K562 (cell line): Measurements from ENCODE around the gene GRB2. TPM values are rescaled to one million over a fixed set of nuclear protein-coding genes. Genes with fewer than 3 reads are reported as not detected.

Source experiments
- BRF1 ChIP-seq: IDR thresholded peaks from 3 replicates; pipeline ENCODE4 v1.6.1; 2011; ENCODE audit warnings: borderline replicate concordance, mild to moderate bottlenecking; ENCODE audit not compliant: insufficient read length; ENCODE audit errors: extremely low read depth
- NFE2 ChIP-seq: IDR thresholded peaks from 2 replicates; pipeline ENCODE4 v1.6.1; 2014; ENCODE audit warnings: antibody characterized with exemption, low read depth
- RFX1 ChIP-seq: fragments of 450-650 bp; IDR thresholded peaks from 2 replicates; pipeline ENCODE4 v1.6.1; 2016; ENCODE audit warnings: mild to moderate bottlenecking, moderate library complexity
- SPI1 ChIP-seq: IDR thresholded peaks from 2 replicates; pipeline ENCODE4 v1.6.1; 2011; ENCODE audit warnings: low read depth, low read length, control low read depth, borderline replicate concordance
- THRAP3 ChIP-seq: fragments of 450-650 bp; IDR thresholded peaks from 2 replicates; pipeline ENCODE4 v1.6.1; 2016; ENCODE audit warnings: mild to moderate bottlenecking, inconsistent platforms, borderline replicate concordance
- TOE1 ChIP-seq, 2 experiments: fragments of 450-650 bp in 1 of 2; sonication (generic) in 1 of 2; formaldehyde crosslinking in 1 of 2; IDR thresholded peaks; 2 replicates each; pipeline versions ENCODE4 v1.7.1 to v1.8.0; 2016 to 2022; ENCODE audit warnings: borderline replicate concordance in 2 of 2, mild to moderate bottlenecking in 2 of 2, antibody characterized with exemption in 1 of 2, inconsistent platforms in 1 of 2, low read depth in 1 of 2, missing genetic modification reagents in 1 of 2, moderate library complexity in 1 of 2
- ZNF165 ChIP-seq: fragments of 250-450 bp; sonication (Bioruptor Pico); IDR thresholded peaks from 2 replicates; pipeline ENCODE4 v1.4.0; 2020; ENCODE audit warnings: borderline replicate concordance
- ZNF232 ChIP-seq: sonication (generic); formaldehyde crosslinking; IDR thresholded peaks from 2 replicates; pipeline ENCODE4 v1.8.0; 2022; ENCODE audit warnings: mild to moderate bottlenecking, missing genetic modification reagents
- polyA plus RNA-seq, 8 experiments: library from polyadenylated mRNA; depleted of rRNA in 4 of 8; stranded (reverse) in 5 of 8; unstranded in 3 of 8; fragments of >200 nt; fragmentation: Nextera tagmentation in 2 of 8; fragmentation: Illumina TruSeq in 1 of 8; extraction: Ambion mirVana in 2 of 8; extraction: Trizol in 1 of 8; gene quantifications; 2 replicates each; pipeline versions ENCODE4 v1.2.1 to v1.2.3, GENCODE V29; 2011 to 2014; ENCODE audit warnings: inconsistent platforms in 1 of 8, missing spikeins in 1 of 8
- total RNA-seq, 7 experiments: library from RNA; depleted of rRNA in 6 of 7; stranded (reverse); fragments of >200 nt in 6 of 7; fragmentation: Illumina TruSeq in 2 of 7; extraction: Trizol in 2 of 7; gene quantifications; 2 replicates each; pipeline versions ENCODE4 v1.2.1 to v1.2.3, GENCODE V29; 2011 to 2021; ENCODE audit warnings: low replicate concordance in 1 of 7
- TF ChIP-seq, protein P1 (sequence below), 2 experiments: IDR thresholded peaks; 2 replicates each; pipeline ENCODE4 v1.6.1; 2012; ENCODE audit warnings: improper control_type of control experiment in 2 of 2, low read depth in 2 of 2, low read length in 2 of 2, borderline replicate concordance in 1 of 2
- TF ChIP-seq, protein P2 (sequence below): fragments of 450-650 bp; IDR thresholded peaks from 2 replicates; pipeline ENCODE4 v1.6.1; 2016; ENCODE audit warnings: mild to moderate bottlenecking, moderate library complexity

Gene GRB2
- total and polyA plus RNA-seq, 9 of the 15 experiments (the other 6 are each of a cell fraction or from before 2014, with no cell fraction given) = 57.2 to 136 (median 84.8) TPM

DNA sequence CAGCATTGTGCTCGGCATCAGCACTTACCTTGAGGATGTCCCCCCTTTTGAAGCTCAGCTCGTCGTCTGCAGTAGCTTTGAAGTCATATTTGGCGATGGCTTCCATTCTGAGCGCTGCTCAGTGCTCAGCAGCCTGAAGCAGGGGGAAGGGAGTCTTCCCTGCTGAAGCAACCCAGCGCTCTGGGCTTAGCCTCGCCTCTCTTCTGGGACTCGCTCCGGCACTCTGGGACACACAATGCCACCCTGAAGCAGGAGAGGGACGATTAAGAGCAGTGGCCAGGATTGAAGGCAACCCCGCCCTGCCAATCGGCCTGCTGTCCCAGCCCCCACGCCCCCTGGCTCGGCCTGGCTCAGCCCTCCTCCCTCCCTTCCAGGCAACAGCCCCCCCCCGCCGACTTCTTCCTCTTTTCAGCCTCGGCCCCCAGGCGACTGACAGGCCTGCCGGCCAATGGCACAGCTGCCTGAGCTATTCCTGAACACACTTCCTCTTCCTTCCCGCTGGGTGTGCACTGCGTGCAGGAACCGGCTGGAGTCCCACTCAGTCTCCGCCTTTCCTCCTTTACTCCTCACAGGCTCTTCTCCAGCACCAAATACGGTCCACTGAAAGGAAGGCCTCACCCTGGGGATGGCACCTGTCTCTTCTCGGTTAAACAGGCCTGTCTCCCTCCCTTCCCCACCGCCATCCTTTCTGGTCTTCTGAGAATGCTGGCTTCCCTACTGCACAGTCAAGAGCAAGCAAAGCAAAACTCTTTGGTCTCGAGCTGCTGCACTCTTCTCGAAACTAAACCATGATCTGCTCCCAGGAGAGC lies 11.8 kb downstream of the GRB2 start (continued):
- TF ChIP-seq, protein P1, sequence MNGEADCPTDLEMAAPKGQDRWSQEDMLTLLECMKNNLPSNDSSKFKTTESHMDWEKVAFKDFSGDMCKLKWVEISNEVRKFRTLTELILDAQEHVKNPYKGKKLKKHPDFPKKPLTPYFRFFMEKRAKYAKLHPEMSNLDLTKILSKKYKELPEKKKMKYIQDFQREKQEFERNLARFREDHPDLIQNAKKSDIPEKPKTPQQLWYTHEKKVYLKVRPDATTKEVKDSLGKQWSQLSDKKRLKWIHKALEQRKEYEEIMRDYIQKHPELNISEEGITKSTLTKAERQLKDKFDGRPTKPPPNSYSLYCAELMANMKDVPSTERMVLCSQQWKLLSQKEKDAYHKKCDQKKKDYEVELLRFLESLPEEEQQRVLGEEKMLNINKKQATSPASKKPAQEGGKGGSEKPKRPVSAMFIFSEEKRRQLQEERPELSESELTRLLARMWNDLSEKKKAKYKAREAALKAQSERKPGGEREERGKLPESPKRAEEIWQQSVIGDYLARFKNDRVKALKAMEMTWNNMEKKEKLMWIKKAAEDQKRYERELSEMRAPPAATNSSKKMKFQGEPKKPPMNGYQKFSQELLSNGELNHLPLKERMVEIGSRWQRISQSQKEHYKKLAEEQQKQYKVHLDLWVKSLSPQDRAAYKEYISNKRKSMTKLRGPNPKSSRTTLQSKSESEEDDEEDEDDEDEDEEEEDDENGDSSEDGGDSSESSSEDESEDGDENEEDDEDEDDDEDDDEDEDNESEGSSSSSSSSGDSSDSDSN (IDR thresholded peaks at IDR 0.05; ENCODE audit: borderline replicate concordance in 1 of 2, low read depth in 2 of 2, low read length in 2 of 2) = peak; percentile 90 to 95
- TF ChIP-seq, protein P2, sequence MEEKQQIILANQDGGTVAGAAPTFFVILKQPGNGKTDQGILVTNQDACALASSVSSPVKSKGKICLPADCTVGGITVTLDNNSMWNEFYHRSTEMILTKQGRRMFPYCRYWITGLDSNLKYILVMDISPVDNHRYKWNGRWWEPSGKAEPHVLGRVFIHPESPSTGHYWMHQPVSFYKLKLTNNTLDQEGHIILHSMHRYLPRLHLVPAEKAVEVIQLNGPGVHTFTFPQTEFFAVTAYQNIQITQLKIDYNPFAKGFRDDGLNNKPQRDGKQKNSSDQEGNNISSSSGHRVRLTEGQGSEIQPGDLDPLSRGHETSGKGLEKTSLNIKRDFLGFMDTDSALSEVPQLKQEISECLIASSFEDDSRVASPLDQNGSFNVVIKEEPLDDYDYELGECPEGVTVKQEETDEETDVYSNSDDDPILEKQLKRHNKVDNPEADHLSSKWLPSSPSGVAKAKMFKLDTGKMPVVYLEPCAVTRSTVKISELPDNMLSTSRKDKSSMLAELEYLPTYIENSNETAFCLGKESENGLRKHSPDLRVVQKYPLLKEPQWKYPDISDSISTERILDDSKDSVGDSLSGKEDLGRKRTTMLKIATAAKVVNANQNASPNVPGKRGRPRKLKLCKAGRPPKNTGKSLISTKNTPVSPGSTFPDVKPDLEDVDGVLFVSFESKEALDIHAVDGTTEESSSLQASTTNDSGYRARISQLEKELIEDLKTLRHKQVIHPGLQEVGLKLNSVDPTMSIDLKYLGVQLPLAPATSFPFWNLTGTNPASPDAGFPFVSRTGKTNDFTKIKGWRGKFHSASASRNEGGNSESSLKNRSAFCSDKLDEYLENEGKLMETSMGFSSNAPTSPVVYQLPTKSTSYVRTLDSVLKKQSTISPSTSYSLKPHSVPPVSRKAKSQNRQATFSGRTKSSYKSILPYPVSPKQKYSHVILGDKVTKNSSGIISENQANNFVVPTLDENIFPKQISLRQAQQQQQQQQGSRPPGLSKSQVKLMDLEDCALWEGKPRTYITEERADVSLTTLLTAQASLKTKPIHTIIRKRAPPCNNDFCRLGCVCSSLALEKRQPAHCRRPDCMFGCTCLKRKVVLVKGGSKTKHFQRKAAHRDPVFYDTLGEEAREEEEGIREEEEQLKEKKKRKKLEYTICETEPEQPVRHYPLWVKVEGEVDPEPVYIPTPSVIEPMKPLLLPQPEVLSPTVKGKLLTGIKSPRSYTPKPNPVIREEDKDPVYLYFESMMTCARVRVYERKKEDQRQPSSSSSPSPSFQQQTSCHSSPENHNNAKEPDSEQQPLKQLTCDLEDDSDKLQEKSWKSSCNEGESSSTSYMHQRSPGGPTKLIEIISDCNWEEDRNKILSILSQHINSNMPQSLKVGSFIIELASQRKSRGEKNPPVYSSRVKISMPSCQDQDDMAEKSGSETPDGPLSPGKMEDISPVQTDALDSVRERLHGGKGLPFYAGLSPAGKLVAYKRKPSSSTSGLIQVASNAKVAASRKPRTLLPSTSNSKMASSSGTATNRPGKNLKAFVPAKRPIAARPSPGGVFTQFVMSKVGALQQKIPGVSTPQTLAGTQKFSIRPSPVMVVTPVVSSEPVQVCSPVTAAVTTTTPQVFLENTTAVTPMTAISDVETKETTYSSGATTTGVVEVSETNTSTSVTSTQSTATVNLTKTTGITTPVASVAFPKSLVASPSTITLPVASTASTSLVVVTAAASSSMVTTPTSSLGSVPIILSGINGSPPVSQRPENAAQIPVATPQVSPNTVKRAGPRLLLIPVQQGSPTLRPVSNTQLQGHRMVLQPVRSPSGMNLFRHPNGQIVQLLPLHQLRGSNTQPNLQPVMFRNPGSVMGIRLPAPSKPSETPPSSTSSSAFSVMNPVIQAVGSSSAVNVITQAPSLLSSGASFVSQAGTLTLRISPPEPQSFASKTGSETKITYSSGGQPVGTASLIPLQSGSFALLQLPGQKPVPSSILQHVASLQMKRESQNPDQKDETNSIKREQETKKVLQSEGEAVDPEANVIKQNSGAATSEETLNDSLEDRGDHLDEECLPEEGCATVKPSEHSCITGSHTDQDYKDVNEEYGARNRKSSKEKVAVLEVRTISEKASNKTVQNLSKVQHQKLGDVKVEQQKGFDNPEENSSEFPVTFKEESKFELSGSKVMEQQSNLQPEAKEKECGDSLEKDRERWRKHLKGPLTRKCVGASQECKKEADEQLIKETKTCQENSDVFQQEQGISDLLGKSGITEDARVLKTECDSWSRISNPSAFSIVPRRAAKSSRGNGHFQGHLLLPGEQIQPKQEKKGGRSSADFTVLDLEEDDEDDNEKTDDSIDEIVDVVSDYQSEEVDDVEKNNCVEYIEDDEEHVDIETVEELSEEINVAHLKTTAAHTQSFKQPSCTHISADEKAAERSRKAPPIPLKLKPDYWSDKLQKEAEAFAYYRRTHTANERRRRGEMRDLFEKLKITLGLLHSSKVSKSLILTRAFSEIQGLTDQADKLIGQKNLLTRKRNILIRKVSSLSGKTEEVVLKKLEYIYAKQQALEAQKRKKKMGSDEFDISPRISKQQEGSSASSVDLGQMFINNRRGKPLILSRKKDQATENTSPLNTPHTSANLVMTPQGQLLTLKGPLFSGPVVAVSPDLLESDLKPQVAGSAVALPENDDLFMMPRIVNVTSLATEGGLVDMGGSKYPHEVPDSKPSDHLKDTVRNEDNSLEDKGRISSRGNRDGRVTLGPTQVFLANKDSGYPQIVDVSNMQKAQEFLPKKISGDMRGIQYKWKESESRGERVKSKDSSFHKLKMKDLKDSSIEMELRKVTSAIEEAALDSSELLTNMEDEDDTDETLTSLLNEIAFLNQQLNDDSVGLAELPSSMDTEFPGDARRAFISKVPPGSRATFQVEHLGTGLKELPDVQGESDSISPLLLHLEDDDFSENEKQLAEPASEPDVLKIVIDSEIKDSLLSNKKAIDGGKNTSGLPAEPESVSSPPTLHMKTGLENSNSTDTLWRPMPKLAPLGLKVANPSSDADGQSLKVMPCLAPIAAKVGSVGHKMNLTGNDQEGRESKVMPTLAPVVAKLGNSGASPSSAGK = no peak
- TF ChIP-seq NFE2 = no peak
- TF ChIP-seq SPI1 = peak; percentile 98
- no peak for TF ChIP-seq THRAP3
- no peak for TF ChIP-seq ZNF232 (CRISPR knock-in tag)
- TF ChIP-seq ZNF165 = no peak
- TF ChIP-seq BRF1 = no peak
- no peak for TF ChIP-seq RFX1
- peak; percentile 88 for TF ChIP-seq TOE1 (IDR thresholded peaks at IDR 0.05; ENCODE audit: borderline replicate concordance)
- no peak for TF ChIP-seq TOE1 (CRISPR knock-in tag; IDR thresholded peaks at IDR 0.05; ENCODE audit: borderline replicate concordance, low read depth)
